ENCODE measurements around the gene DCST2. TPM values are rescaled to one million over a fixed set of nuclear protein-coding genes. Genes with fewer than 3 reads are reported as not detected.

Gene DCST2
- total RNA-seq, 1 experiment from 2014 or later: 0.18 TPM

- Histone ChIP-seq H3K79me2 (ENCODE audit: low read length) (peaks cover 89% of the 10 kb centered on the region), H3K27ac (ENCODE audit: low read length) (no peak overlapping the region), H3K4me1 (ENCODE audit: insufficient read depth, low read length) (peaks cover 33% of the 10 kb centered on the region), H3K36me3 (ENCODE audit: low read depth, low read length) (peaks cover 22% of the 10 kb centered on the region; the same call in 1 of the 2 replicates), H3K4me3 (ENCODE audit: low read length) (no peak overlapping the region), H3K9me2 (replicated peaks; ENCODE audit: low read length) (no peaks in the 10 kb centered on the region), H3F3A (ENCODE audit: low read length, unreplicated experiment) (peaks cover 1% of the 10 kb centered on the region), H3K27me3 (ENCODE audit: low read length) (no peaks in the 10 kb centered on the region), H3K9me3 (ENCODE audit: low read length) (no peaks in the 10 kb centered on the region), H3K9ac (ENCODE audit: low read length) (no peak overlapping the region), H2AFZ (ENCODE audit: low read length) (no peak overlapping the region), H3K4me2 (ENCODE audit: low read length) (no peak overlapping the region), H4K20me1 (ENCODE audit: low read length) (0 out of 2 replicates have a peak, but pooled peaks cover 3% of the 10 kb centered on the region)
- ChIA-PET CTCF (no interaction called here), POLR2A (ENCODE audit: unreplicated experiment) (no interaction called here)
- ATAC-seq (no peak), DNase-seq (no peak)
- intact Hi-C loops (cut with micrococcal nuclease): no loop called here
- no TSS peak for BruUV-seq (replicated peaks)
- TF ChIP-seq EZH2 (IDR thresholded peaks at IDR 0.05; ENCODE audit: low read length, unreplicated experiment) (no peak), EZH2phosphoT487 (IDR thresholded peaks at IDR 0.05; ENCODE audit: borderline replicate concordance, low read length) (no peak), CTCF (conservative IDR thresholded peaks at IDR 0.05; ENCODE audit: low read depth, low read length) (no peak)
Observed at GRCh38 chr1:155009221-155009711, 24.3 kb downstream of the DCST2 start.

DNA sequence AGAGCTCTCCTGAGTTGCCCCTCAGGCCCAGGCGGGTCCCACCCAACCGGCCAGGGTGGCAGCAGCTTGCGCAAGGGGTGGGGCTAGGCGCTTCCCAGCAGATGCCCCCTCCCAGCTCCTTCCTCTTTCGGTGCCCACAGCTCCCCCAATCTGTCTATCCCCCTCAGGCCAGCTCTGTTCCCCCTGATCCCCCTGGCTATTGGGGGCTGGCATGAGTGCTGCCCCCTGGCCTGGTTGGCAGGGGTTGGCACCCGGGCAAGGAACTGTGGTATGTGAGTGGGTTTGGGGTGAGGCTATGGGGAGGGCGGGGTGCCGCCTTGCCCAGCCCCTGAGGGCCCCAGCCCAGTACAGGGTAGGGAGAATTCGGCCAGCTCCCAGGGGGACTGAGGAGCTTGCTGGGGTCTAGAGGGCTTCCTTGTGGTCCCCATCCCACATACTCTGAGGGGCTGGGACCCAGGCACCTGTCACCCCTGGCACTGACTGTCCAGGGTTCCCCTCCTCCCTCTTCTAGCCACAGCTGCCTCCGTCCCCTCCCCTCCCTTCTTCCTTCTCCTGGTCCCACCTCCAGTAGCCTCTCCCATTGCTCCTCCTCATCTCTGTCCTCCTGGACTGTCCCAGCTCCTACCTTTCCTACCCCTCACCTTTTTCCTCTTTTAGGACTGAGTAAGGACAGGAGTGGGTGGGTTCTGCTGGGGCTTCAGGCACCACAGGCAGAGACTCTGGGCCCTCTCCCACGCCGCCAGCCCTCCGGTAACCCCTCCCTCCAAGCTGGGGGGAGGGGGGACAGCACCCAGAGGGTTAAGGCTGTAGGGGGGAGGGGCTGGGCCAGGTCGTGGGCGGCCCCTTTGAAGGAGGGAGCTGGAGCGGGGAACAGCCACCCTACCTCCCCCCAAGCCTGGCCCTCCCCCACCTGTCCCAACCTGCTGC lies 25.3 kb downstream of the DCST2 start:
- ATAC-seq: no peak
- peaks cover 18% of the 10 kb centered on the region; the same call in 1 of the 2 replicates for H3K36me3 ChIP-seq (ENCODE audit: low read depth, low read length)
- no peaks in the 10 kb centered on the region for H3K9me2 ChIP-seq (replicated peaks; ENCODE audit: low read length)
- no peak overlapping the region for H3K4me2 ChIP-seq (ENCODE audit: low read length)
- peaks cover 37% of the 10 kb centered on the region for H3K4me1 ChIP-seq (ENCODE audit: insufficient read depth, low read length)
- POLR2A ChIA-PET (ENCODE audit: unreplicated experiment): no interaction called here
- CTCF ChIA-PET: no interaction called here
- no peak for TF ChIP-seq CTCF (conservative IDR thresholded peaks at IDR 0.05; ENCODE audit: low read depth, low read length)
- no peak for TF ChIP-seq EZH2 (IDR thresholded peaks at IDR 0.05; ENCODE audit: low read length, unreplicated experiment)
- no peak for TF ChIP-seq EZH2phosphoT487 (IDR thresholded peaks at IDR 0.05; ENCODE audit: borderline replicate concordance, low read length)
- no TSS peak for BruUV-seq (replicated peaks)
- DNase-seq: no peak
- no peak overlapping the region for H3K9ac ChIP-seq (ENCODE audit: low read length)
- H3K27ac ChIP-seq (ENCODE audit: low read length): no peak overlapping the region
- H3K27me3 ChIP-seq (ENCODE audit: low read length): no peaks in the 10 kb centered on the region
- H3K79me2 ChIP-seq (ENCODE audit: low read length): peaks cover 98% of the 10 kb centered on the region
- H2AFZ ChIP-seq (ENCODE audit: low read length): no peak overlapping the region
- H3K9me3 ChIP-seq (ENCODE audit: low read length): no peaks in the 10 kb centered on the region
- H3F3A ChIP-seq (ENCODE audit: low read length, unreplicated experiment): peaks cover 4% of the 10 kb centered on the region
- intact Hi-C loops (cut with micrococcal nuclease): no loop called here
- 0 out of 2 replicates have a peak, but pooled peaks cover 3% of the 10 kb centered on the region for H4K20me1 ChIP-seq (ENCODE audit: low read length)
- no peak overlapping the region for H3K4me3 ChIP-seq (ENCODE audit: low read length)

Measured in PC-3 (cell line).